ENCODE data around the gene BBOX1. TPM values are rescaled to one million over a fixed set of nuclear protein-coding genes. Genes with fewer than 3 reads are reported as not detected.

BBOX1 gene
- total and polyA plus RNA-seq, 2 donors (not counting 3 experiments of a cell fraction or from before 2014, with no cell fraction given), result not detected

DNA sequence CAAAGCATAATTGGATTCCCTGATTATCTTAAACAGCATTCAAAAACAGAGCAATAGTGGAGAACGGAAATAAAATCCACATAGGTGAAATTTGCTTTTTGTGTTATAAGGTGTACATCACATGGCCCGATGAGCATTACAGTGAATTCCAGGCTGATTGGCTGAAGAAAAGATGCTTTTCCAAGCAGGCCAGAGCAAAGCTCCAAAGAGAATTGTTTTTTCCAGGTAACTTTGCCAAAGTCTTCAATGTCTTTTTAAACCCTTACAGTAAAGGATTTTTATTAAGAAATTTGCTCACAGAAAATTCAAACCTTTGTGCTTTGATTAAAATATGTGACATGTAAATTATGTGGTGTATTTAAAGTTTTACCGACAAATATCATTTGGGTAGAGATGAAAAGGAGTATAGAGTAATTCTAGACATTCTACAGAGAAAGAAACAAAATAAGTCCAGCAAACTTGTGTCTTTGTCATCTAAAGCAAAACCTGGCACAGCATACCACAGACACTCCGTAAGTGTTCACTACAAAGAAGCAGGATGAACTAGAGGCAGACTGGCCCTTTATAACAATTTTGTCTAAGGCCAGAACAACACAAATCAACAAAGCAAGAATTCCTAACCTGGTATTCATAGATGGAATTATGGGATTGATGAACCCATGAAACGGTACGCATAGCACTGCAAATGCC lies 16.6 kb downstream of the BBOX1 start:
- no peaks in the 10 kb centered on the region for H3K36me3 ChIP-seq (ENCODE audit: control insufficient read depth in 2 of 2, extremely low read depth in 1 of 2, insufficient read depth in 2 of 2, low read length in 2 of 2)
- no peaks in the 10 kb centered on the region for H3K9me3 ChIP-seq (replicated peaks; ENCODE audit: control insufficient read depth, insufficient read depth, low read length)
- ChIA-PET POLR2A (no interaction called here), CTCF (no interaction called here)
- DNase-seq (ENCODE audit: low read depth, low spot score) (no peak), FAIRE-seq (no peak)
- TF ChIP-seq FOS (IDR thresholded peaks at IDR 0.05; ENCODE audit: borderline replicate concordance, insufficient read depth, low read length) (no peak), POLR2A (IDR thresholded peaks at IDR 0.05; ENCODE audit: low read depth, low read length) (no peak), EZH2 (IDR thresholded peaks at IDR 0.05; ENCODE audit: borderline replicate concordance, low read depth, low read length, severe bottlenecking) (no peak)
- TF ChIP-seq, protein P1, sequence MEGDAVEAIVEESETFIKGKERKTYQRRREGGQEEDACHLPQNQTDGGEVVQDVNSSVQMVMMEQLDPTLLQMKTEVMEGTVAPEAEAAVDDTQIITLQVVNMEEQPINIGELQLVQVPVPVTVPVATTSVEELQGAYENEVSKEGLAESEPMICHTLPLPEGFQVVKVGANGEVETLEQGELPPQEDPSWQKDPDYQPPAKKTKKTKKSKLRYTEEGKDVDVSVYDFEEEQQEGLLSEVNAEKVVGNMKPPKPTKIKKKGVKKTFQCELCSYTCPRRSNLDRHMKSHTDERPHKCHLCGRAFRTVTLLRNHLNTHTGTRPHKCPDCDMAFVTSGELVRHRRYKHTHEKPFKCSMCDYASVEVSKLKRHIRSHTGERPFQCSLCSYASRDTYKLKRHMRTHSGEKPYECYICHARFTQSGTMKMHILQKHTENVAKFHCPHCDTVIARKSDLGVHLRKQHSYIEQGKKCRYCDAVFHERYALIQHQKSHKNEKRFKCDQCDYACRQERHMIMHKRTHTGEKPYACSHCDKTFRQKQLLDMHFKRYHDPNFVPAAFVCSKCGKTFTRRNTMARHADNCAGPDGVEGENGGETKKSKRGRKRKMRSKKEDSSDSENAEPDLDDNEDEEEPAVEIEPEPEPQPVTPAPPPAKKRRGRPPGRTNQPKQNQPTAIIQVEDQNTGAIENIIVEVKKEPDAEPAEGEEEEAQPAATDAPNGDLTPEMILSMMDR (IDR thresholded peaks at IDR 0.05; ENCODE audit: extremely low read depth in 1 of 2, insufficient read depth in 1 of 2, low read depth in 1 of 2, low read length in 2 of 2), result no peak
- dilution Hi-C loops (cut with MboI; ENCODE audit: extremely low pct_ligation_motif_present, low sequenced_read_pairs) (no loop called here), intact Hi-C loops (cut with micrococcal nuclease) (no loop called here)
- H3K27me3 ChIP-seq (ENCODE audit: control insufficient read depth in 2 of 2, insufficient read depth in 2 of 2, low read length in 2 of 2), result no peaks in the 10 kb centered on the region
- no peaks in the 10 kb centered on the region for H3K9me1 ChIP-seq (replicated peaks; ENCODE audit: control insufficient read depth, extremely low read depth, insufficient read depth, low read length)
- no peak overlapping the region for H3K9ac ChIP-seq (replicated peaks; ENCODE audit: extremely low read depth, insufficient read depth, low read length)
- no peak overlapping the region for H3K27ac ChIP-seq (ENCODE audit: insufficient read depth, low read depth, low read length)
- H3K79me2 ChIP-seq (ENCODE audit: control insufficient read depth, insufficient read depth, low read length), result no peaks in the 10 kb centered on the region
- H3K4me3 ChIP-seq (replicated peaks in 1 of 3; ENCODE audit: insufficient read depth in 1 of 3, low read depth in 1 of 3, low read length in 3 of 3), result no peak overlapping the region
- H4K20me1 ChIP-seq (replicated peaks; ENCODE audit: control insufficient read depth, extremely low read depth, insufficient read depth, low read length), result no peaks in the 10 kb centered on the region
- H3K4me2 ChIP-seq (ENCODE audit: insufficient read depth, low read length), result no peak overlapping the region
- BruUV-seq (replicated peaks), result no TSS peak
- H3K4me1 ChIP-seq (ENCODE audit: control insufficient read depth, extremely low read depth, insufficient read depth, low read length), result no peaks in the 10 kb centered on the region
- no peak overlapping the region for H2AFZ ChIP-seq (ENCODE audit: low read depth, low read length)

DNA sequence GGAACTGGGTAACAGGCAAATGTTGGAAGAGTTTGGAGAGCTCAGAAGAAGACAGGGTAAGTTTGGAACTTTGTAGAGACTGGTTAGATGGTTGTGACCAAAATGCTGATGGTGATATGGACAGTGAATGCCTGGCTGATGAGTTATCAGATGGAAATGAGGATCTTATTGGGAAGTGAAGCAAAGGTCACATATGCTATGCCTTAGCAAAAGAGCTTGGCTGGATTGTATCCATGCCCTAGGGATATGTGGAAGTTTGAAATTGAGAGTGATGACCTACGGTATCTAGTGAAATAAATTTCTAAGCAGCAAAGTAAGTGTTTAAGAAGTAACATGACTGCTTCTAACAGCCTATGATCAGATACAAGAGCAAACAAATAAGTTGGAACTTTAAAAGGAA lies 17.8 kb downstream of the BBOX1 start:
- no peaks in the 10 kb centered on the region for H3K27me3 ChIP-seq (ENCODE audit: control insufficient read depth in 2 of 2, insufficient read depth in 2 of 2, low read length in 2 of 2)
- intact Hi-C loops (cut with micrococcal nuclease), result no loop called here
- FAIRE-seq, result no peak
- no peaks in the 10 kb centered on the region for H3K36me3 ChIP-seq (ENCODE audit: control insufficient read depth in 2 of 2, extremely low read depth in 1 of 2, insufficient read depth in 2 of 2, low read length in 2 of 2)
- POLR2A ChIA-PET, result no interaction called here
- no peak for DNase-seq (ENCODE audit: low read depth, low spot score)
- no peak overlapping the region for H3K4me3 ChIP-seq (replicated peaks in 1 of 3; ENCODE audit: insufficient read depth in 1 of 3, low read depth in 1 of 3, low read length in 3 of 3)
- dilution Hi-C loops (cut with MboI; ENCODE audit: extremely low pct_ligation_motif_present, low sequenced_read_pairs), result no loop called here
- H3K4me2 ChIP-seq (ENCODE audit: insufficient read depth, low read length), result no peak overlapping the region
- H3K4me1 ChIP-seq (ENCODE audit: control insufficient read depth, extremely low read depth, insufficient read depth, low read length), result no peaks in the 10 kb centered on the region
- CTCF ChIA-PET, result no interaction called here
- H2AFZ ChIP-seq (ENCODE audit: low read depth, low read length), result no peak overlapping the region
- H3K9ac ChIP-seq (replicated peaks; ENCODE audit: extremely low read depth, insufficient read depth, low read length), result no peak overlapping the region
- TF ChIP-seq, protein P2, sequence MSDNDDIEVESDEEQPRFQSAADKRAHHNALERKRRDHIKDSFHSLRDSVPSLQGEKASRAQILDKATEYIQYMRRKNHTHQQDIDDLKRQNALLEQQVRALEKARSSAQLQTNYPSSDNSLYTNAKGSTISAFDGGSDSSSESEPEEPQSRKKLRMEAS (IDR thresholded peaks at IDR 0.05; ENCODE audit: insufficient read depth, insufficient read length), result no peak
- no peak for TF ChIP-seq FOS (IDR thresholded peaks at IDR 0.05; ENCODE audit: borderline replicate concordance, insufficient read depth, low read length)
- TF ChIP-seq GATA2 (IDR thresholded peaks at IDR 0.05; ENCODE audit: insufficient read depth, insufficient read length, low read depth, low read length), result no peak
- no peak for TF ChIP-seq EZH2 (IDR thresholded peaks at IDR 0.05; ENCODE audit: borderline replicate concordance, low read depth, low read length, severe bottlenecking)
- no peak for TF ChIP-seq MYC (IDR thresholded peaks at IDR 0.05; ENCODE audit: low read depth, low read length)
- no peak for TF ChIP-seq POLR2A (IDR thresholded peaks at IDR 0.05; ENCODE audit: low read depth, low read length)
- TF ChIP-seq JUN (IDR thresholded peaks at IDR 0.05; ENCODE audit: borderline replicate concordance, insufficient read depth, insufficient read length, low read depth), result no peak
- no peak for TF ChIP-seq POLR2AphosphoS5 (IDR thresholded peaks at IDR 0.05; ENCODE audit: insufficient read depth, low read depth, low read length)
- TF ChIP-seq, protein P1 (IDR thresholded peaks at IDR 0.05; ENCODE audit: extremely low read depth in 1 of 2, insufficient read depth in 1 of 2, low read depth in 1 of 2, low read length in 2 of 2), result no peak
- H4K20me1 ChIP-seq (replicated peaks; ENCODE audit: control insufficient read depth, extremely low read depth, insufficient read depth, low read length), result no peaks in the 10 kb centered on the region
- H3K27ac ChIP-seq (ENCODE audit: insufficient read depth, low read depth, low read length), result no peak overlapping the region
- H3K9me1 ChIP-seq (replicated peaks; ENCODE audit: control insufficient read depth, extremely low read depth, insufficient read depth, low read length), result no peaks in the 10 kb centered on the region
- no peaks in the 10 kb centered on the region for H3K79me2 ChIP-seq (ENCODE audit: control insufficient read depth, insufficient read depth, low read length)
- H3K9me3 ChIP-seq (replicated peaks; ENCODE audit: control insufficient read depth, insufficient read depth, low read length), result no peaks in the 10 kb centered on the region
- no TSS peak for BruUV-seq (replicated peaks)
